22Rv1 (cell line): Measurements from ENCODE around the gene LRMDA.

Source experiments
- H3K27ac ChIP-seq: fragments of 450-650 bp; 2 replicates; pipeline ENCODE4 v1.5.1; 2017
- ZFX ChIP-seq: fragments of 450-650 bp; IDR thresholded peaks from 2 replicates; pipeline ENCODE4 v1.6.1; 2017; ENCODE audit warnings: antibody characterized with exemption, borderline replicate concordance
- TF ChIP-seq, protein P1 (sequence below): fragments of 450-650 bp; IDR thresholded peaks from 2 replicates; pipeline ENCODE4 v1.5.1; 2017; ENCODE audit warnings: mild to moderate bottlenecking

LRMDA gene

DNA sequence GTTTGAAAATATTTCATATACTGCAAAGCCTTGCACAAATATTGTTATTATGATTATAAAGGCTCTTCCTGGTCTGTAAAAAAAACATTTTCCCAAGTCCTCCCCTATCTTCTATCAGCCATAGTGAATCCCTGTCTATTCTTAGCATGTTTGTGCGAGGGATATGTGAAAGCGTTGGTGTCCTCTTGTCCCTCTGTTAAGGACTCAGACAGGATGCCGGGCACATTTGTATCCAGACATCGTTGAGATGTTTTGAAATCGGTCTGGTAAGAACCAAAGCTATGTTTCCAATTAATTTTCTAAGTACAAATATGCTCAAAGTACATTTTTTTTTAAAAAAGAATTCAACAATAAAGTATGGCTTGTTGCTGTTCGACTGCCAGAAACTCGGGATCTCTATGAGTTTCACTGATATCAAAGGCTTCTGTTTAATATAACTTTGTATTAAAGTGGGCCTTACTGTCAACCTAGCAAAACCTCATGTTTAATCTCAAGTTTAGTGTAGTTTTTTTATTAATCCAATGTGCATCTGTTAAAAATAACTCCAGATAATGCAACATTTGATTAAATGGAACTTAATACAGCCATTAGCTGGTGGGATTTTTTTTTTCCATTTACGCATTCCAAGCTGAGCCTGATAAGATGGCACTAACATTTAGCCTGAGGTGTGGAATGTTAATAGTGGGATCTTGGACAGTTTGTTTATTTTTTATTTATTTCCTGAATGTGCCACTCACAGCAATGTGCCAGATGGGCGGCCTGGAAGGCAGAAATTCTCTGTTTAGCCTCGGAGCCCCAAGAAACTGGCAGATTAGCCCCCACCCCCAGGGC is 754.3 kb downstream of the LRMDA start:
- H3K27ac ChIP-seq: no peak overlapping the region
- TF ChIP-seq ZFX: no peak
- TF ChIP-seq, protein P1, sequence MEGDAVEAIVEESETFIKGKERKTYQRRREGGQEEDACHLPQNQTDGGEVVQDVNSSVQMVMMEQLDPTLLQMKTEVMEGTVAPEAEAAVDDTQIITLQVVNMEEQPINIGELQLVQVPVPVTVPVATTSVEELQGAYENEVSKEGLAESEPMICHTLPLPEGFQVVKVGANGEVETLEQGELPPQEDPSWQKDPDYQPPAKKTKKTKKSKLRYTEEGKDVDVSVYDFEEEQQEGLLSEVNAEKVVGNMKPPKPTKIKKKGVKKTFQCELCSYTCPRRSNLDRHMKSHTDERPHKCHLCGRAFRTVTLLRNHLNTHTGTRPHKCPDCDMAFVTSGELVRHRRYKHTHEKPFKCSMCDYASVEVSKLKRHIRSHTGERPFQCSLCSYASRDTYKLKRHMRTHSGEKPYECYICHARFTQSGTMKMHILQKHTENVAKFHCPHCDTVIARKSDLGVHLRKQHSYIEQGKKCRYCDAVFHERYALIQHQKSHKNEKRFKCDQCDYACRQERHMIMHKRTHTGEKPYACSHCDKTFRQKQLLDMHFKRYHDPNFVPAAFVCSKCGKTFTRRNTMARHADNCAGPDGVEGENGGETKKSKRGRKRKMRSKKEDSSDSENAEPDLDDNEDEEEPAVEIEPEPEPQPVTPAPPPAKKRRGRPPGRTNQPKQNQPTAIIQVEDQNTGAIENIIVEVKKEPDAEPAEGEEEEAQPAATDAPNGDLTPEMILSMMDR: no peak

DNA sequence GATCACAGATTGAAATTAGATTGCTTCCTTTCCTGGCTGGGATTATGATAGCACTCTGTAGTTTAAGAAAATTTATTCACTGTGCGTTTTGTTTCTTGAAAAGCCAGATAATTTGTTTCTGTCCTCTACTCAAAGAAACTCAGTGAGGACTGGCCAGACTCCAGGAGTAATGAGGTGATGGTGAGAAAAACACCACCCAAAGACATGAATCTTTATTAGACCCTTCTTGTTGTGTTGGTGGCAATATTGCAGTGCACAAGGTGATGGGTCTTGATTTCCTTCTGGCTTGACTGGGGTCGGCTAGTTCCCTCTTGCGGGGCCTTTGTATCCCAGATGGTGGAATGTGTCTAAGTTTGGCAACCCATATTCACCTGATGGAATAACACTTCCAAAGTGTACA is 756.8 kb downstream of the LRMDA start:
- TF ChIP-seq, protein P1: no peak

DNA sequence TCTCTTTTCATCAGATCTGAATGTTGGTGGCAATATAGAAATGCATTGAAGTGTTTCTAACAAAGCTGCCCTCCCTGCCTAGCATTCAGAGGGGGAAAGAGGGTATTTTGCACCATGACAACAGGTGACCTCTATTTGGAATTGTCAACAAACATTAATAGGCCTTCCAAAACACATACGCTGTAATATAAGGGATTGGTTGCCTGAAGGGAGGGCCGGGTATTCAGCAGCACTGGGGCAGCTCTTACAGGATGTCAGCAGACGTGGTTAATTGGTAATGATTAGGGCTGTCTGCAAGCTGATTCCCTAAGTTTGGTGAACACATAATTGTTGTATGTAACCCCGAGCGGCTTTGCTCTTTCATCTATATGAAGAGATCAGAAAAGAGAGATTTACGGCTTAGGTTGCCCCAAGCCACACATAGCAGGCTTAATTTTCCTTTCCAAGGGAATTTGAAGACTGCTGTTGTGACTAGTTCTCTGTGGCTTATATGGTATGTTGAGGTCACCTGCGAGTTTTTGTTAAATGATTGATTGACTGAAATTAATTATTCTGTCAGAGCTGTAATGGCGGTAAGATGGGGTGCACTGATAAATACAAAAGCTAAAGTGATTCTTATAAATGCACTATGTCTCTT is 759.3 kb downstream of the LRMDA start:
- H3K27ac ChIP-seq: no peak overlapping the region
- TF ChIP-seq, protein P1: no peak
- no peak for TF ChIP-seq ZFX

More for the DNA sequence above, 756.8 kb downstream of the LRMDA start:
- no peak overlapping the region for H3K27ac ChIP-seq

DNA sequence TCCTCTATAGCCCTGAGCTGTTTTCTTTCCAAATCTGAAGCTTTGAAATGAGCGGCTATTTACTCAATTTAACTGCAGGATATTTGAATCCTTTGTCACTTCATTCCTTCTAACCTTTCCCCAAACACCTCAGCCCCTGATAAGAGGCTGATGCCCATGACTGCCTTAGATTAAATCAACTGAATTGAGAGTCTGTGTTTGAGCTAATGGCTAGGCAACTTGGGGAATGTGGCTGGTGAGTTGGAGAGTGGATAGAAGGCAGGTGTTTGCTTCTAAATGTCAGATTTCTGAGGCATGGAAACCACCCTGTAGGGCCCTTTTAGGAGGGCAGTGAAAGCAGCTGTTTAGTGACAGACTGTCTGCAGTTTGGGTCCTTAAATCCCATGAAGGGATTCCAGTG is 759.9 kb downstream of the LRMDA start:
- no peak overlapping the region for H3K27ac ChIP-seq
- TF ChIP-seq, protein P1: no peak
- TF ChIP-seq ZFX: no peak

DNA sequence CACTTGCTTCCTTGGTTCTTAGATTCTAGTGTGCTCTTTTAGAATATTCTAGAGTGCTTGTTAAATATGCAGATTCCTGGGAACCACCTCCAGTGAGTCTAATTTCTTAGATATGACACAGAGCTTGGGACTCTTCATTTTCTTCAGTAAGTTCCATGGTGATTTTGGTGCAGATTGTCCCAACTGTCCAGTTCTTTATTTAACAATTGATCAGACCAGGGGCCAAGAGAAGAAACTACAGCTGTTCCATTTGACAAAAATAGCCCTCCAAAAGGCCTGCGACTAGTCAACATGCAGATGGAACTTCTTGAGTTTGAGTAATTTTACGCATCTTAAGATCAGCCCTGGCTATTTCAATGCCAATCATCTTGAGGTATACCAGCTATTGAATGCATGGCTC is 760.7 kb downstream of the LRMDA start:
- no peak overlapping the region for H3K27ac ChIP-seq
- TF ChIP-seq ZFX: no peak

DNA sequence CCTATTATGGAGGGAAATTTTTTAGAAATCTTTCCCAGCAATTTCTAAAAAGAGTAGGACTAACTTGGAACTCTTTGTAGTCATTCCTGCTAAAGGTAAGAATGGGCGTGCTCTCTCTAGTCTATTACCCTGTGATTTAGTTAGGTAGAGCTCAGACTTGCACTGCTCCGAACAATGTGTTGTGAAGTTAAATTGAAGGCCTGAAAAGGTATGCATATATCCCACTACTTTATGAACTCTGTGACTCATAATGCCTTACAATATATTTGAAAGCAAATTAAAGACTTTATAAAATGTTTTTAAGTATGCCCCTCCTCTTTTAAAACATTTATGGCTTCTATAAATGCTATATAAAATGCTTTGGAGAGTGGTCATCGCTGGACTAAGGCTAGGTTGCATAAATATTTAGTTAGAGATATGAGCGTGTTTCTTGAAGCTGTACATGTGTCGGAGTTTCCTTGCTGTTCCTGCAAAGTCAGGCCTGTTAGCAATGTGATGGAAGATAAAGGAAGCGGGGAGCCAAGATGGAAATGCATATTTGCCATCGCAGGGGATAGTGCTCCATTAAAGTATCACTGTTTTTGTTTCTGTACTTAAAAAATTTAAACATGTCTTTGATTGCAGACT is 761.4 kb downstream of the LRMDA start:
- no peak for TF ChIP-seq ZFX
- TF ChIP-seq, protein P1: no peak

DNA sequence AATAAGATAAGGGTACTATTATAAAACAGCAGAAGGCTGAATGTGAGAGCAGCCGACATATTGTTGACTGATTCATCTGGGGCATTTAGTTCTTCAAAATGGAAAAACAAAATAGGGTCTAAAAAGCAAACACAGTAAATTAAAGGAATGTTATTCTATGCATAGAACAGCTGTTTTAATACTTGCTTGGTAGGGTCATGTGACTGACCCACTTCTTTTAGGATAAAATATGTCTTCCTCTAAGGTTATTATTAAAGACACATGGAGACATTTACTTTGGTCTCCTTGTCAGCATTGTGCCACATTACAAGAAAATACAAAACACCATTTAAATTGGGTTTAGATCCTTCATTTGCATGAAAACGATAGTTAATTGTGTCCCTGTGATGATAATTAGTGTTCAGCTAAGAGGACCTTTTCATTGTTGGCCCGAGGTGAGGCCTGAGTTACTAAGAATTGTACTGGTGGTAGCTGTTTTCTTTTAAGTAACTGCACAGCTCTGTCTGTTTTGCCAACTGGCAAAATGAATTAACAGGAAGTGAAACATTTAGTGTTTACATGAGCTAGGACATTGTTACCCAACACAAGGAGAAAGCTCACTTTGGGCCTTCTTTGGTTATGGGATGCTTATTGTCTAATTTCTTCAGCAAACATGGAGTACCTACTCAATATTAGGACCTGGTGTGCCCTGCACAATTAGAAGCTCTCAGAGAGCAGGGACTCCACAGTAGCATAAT is 764.4 kb downstream of the LRMDA start:
- no peak for TF ChIP-seq ZFX
- TF ChIP-seq, protein P1: no peak
- H3K27ac ChIP-seq: no peak overlapping the region

More for the DNA sequence above, 761.4 kb downstream of the LRMDA start:
- no peak overlapping the region for H3K27ac ChIP-seq
